GM10266 (cell line): ENCODE data around the gene TSGA10.
A peak's percentile ranks its signal among the peaks of the same experiment; 100 is the strongest.
"Not testable (repeated sequence)": the region's sequence is repeated elsewhere in the genome, so short reads cannot be mapped to it uniquely, and the experiment has no call there.

Source experiments
- DNase-seq: peaks from one replicate; pipeline ENCODE4 v3.0.0; 2012; ENCODE audit errors: extremely low spot score
- CTCF ChIP-seq: IDR thresholded peaks from 2 replicates; pipeline ENCODE4 v1.5.1; 2012; ENCODE audit warnings: mild to moderate bottlenecking, low read depth; ENCODE audit not compliant: control insufficient read depth, insufficient read depth; ENCODE audit errors: missing control alignments

Gene TSGA10

GRCh38 chr2:99067871-99068625, 86.7 kb downstream of the TSGA10 start:
- no peak for DNase-seq
- no peak for TF ChIP-seq CTCF

- peak; percentile 47 for DNase-seq
- peak; percentile 60 for TF ChIP-seq CTCF
Measured at GRCh38 chr2:99066075-99066958, 88.4 kb downstream of the TSGA10 start.

GRCh38 chr2:99049187-99049586, 105.6 kb downstream of the TSGA10 start:
- DNase-seq, result not testable (repeated sequence)

- not testable (repeated sequence) for DNase-seq
Measured at GRCh38 chr2:99040736-99041300, 113.9 kb downstream of the TSGA10 start.

- no peak for TF ChIP-seq CTCF
- no peak for DNase-seq
Measured at GRCh38 chr2:99035920-99036319, 118.8 kb downstream of the TSGA10 start.

GRCh38 chr2:99032786-99033185, 122.0 kb downstream of the TSGA10 start:
- TF ChIP-seq CTCF, result no peak

GRCh38 chr2:99032001-99032400, 122.7 kb downstream of the TSGA10 start:
- no peak for TF ChIP-seq CTCF
- DNase-seq, result no peak

More at GRCh38 chr2:99032786-99033185, 122.0 kb downstream of the TSGA10 start:
- no peak for DNase-seq

- TF ChIP-seq CTCF, result no peak
- DNase-seq, result no peak
Measured at GRCh38 chr2:99031481-99031880, 123.3 kb downstream of the TSGA10 start.
